Measurements from ENCODE around the gene IRF1. TPM values are rescaled to one million over a fixed set of nuclear protein-coding genes. Genes with fewer than 3 reads are reported as not detected.
A peak's percentile ranks its signal among the peaks of the same experiment; 100 is the strongest.

IRF1 gene
- total RNA-seq, 1 donor from 2014 or later: 11.0 TPM

DNA sequence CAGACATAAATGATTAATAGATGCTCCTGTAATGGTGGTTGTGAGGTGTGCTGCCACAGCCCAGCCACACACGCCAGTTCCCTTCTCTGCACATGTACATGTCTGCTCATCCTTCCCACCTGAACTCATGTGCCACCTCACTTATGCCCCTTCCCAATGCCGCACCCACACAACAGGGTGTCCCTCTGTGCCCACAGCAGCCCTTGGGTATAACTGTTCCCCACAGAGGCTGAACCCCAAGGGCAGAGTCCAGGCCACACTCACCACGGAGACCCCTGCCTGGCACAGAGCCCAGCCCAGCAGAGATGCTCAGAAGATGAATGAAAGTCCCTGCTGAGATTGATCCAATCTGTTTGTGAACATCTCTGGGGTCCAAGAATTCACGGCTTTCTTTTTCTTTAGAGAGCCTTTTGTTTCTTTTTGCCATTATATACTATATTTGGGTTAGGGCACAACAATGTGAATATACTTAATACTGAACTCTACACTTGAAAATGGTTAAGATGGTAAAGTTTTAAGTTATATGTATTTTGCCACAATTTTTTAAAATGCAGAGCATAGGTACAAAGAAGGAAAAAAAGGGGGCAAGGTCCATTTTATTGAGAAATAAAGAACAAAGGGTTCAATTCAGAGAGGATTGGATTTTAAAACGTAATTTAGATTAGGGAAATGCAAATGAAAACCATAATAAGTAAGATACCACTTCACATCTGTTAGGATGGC lies 29.6 kb downstream of the IRF1 start:
- no peak for DNase-seq

DNA sequence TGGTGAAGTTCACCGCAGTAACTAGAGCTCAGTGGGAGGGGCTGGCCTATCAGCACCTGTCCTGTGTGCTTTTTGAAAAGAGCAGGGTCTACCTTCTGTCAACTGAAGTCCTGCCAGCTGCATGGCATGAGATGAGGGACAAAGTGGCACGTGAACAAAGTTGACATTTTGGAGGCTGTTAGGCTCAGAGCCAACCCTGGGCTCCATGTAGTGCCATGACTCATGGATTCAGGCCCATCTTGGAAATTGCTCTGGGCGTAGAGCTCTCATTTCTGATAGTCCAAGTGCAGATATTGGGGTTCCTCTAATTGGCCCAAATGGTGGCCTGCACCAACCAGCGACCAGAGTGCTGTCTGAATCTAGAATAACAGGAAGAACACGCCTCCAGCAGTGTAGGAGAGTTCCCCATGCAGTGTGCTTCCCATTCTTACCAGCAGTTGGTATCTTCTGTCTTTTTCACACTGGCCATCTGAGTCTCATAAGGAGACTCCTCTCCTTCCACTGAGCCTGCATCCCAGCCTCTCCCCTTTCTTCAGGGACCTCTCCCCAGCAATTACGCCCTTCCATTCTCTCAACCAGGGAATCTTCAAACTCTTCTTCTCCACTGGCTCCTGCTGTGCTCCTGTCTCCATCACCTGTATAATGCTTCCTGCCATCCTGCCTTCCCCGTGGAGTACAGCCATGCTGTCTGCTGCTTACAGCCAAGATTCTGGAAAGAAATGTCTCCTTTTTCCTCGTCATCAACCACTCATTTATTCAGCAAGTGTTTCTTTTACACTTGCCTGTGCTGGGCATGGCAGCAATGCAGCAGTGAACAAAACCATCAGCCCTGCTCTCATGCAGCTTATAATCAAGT lies 30.4 kb downstream of the IRF1 start:
- DNase-seq: no peak

DNA sequence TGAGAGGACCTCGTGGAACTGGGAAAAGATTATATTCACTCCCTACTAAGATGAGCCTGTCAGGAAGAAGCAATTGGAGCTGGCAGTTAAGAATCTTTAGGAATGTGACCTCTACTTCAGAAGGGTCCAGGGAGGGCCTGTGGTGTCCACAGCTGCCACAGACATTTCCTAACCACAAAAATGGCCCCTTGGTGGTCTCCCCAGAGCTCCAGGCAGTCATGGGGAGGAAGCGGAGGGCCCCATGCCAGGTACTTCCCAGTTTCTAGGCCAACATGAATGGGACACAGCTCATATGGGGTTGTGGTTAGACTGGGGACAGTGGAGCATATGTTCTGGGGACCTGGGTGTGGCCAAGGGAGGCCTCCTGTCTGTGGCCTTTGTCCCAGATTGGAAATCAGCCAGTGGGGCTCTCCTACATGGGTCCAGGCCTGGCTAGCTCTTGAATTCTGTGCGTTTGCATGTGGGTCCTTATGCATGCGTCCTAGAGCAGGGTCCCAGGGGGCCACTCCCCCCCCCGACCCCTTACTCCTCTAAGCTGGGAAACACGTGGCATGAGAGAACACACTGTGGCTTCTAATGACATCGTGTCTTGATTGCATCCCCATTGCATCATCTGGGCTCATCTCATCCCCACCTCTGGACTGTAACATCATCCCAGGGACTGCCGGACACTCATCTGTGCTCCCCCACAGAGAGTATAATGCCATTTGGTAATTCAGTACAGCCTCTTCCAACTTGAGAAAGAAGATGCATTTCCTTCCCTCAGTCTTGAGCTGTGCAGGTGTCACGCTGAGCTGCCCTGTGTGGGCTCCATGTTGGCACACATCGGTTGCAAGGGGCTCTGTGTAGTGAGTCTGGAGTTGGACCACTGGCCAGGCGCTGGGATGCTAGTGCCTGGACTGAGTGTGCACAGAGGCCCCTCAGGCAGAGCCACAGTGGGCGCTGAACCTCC lies 31.3 kb downstream of the IRF1 start:
- no peak for DNase-seq

DNA sequence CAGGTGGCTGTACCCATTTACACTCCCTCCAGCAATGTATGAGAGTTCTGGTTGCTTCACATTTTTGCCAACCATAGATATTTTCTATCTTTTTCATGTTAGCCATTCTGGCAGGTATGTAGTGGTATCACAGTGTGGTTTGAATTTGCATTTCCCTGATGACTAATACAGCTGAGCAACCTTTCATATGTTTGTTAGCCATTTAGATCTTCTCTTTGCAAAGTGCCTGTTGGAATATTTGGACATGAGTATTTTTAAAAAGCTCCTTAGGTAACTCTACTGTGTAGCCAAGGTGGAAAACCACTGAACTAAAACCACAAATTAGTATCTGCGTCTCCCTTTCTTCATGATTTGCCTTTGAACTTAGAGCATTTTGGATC lies 31.9 kb downstream of the IRF1 start:
- no peak for DNase-seq

DNA sequence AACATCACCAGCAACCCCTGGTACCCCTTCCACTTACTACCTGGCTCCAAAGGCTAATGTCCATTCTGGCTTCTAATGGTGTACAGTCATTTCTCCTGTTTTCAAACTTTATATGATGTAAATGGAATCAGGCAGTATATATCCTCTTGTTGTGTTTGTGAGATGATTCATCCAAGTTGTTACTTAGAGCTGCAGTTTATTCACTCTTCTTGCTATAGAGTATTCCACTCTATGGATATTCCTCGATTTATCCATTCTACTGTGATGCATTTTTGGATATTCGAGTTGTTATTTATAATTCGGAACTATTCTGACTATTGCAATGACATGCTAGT lies 32.4 kb downstream of the IRF1 start:
- no peak for DNase-seq

DNA sequence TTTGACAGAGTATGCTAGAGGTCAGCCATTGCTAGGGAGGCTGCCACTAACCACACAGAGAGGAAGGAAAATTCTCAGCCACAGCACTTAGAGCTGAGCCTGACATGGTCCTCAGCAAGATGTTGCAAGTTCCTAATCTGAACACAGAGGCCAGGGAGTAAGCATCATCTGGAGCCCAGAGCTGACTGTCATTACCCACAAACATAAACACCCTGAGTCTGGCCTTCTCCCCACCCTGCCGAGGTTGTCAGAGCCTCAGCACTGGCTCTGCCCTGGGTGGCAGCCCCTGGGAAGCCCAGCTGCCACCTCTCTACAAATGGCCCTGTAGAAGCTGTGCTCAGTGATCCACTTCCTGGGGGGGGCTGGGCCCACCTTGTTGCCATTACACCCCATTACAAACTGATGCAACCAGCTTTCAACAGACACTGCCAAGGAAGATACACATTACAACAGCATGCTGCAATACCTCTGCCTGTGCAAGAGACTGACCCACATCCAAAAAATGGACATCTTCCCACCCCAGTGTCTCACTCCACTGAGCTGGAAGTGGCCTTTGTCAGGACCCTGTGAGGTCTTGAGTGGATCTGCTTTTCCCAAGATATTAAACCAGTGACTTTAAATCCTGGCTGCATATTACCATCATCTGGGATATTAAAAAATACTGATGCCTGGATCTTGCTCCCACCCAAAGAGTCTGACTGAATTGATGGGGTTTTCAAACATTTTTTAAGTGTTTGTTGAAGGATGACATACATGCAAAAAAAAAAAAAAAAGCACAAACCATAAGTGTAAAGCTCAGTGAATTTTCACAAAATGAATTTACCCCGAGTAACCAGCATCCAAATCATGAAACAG lies 33.0 kb downstream of the IRF1 start:
- no peak for DNase-seq

DNA sequence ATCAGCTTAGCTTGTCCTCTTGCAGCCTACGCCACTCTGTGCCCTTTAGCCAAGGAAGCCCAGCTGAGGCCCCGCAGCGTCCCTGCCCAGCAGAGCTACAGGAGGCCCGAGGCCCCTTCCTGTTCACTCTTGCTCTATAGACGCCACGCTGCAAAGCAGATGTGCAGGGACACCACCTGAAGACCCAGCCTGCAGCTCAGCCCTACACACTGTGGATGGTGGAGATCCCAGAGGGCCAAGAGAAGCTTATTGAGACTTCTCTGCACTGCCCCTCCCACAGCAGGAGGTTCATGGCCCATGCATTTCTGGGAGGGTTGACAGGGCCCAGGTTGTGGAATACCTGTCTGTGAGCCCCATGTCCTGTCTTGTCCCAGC lies 33.6 kb downstream of the IRF1 start:
- DNase-seq: no peak

DNA sequence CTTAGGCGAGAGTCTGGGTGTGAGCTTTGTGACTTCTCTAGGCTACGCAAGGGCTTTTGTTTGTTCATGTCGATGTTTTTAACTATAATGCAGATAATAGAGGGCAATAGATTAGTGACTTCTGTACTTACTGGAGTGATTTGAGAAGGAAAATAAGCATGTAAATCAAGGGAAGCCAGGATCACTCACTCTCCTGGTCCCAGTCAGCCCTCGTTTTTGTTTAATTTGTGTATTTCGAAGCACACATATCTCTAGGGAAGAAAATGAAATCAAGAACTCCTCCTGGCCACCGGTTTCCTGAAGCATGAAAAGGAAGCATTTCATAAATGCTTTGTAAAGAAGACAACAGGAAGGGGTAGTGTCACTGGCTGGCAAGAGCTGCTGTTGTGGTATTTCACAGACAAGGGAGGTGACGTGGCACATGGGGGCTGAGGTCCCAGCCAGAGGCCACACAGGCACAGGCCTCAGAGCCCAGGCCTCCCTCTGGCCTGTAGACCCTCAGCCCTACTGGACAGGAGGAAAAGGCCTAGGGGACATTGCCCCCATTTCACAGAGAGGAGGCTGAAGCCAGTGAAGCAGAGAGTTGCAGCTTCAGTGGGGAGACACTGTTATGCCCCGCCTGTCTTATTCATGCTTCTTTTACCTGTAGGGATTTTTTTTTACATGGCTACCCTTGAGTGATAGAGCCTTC lies 34.1 kb downstream of the IRF1 start:
- DNase-seq: no peak

DNA sequence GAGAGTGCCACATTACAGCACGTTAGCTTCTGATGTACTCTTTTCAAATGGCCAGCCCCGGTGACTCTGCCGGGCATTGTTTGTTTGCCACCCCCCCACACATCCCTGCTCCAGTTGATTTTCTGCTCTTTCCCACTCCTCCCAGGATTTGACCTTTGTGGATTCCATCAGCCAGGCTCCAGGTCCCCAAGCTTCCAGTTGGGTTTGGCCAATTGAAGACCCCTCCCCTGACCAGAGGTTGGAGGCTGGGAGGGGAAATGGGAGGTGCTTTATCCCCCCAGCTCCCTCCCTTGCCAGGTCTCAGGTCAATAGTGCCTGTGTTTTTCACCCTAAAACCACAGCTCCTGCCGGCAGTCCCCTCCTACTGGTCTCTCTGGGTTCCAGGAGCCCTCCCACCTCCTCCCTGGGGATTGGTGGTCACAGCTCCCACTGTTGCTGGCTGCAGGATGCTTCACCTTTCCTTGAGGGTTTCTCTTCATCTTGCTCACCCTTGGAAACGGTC lies 34.9 kb downstream of the IRF1 start:
- no peak for DNase-seq

DNA sequence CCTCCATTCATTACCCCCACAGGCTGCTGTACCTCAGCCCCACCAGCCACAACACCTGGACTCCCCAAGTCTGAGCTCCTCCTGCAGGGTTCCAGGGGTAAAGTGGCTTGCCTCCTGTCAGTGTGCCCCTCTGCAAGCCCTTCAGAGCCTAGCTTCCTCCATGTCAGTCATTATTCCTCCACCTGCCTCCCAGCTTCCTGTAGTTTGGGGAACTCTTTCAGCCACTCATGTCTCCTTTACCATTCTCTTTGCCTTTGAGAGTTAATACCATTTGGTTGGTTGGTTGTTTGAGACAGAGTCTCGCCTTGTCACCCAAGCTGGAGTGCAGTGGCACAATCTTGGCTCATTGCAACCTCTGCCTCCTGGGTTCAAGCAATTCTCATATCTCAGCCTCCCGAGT lies 36.2 kb downstream of the IRF1 start:
- no peak for DNase-seq

DNA sequence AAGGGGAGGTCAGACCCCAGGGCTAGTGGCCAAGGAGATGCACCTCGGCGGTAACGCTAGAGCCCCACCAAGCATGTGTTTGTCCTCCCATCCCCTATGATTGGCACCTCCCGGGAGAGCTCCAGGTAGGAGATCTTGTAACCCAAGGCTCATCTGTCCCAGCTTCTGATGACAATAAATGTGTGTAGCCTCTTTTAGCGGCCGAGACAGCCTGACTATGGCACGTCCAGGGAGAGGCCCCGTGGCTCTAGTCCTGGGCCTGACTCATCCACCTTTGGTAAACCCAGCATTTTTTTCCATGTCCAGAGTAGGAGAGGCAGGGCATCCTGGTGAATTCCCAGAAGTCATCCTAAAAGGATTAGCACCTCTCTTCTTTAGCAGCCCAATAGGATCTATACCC lies 39.2 kb downstream of the IRF1 start:
- DNase-seq: no peak

DNA sequence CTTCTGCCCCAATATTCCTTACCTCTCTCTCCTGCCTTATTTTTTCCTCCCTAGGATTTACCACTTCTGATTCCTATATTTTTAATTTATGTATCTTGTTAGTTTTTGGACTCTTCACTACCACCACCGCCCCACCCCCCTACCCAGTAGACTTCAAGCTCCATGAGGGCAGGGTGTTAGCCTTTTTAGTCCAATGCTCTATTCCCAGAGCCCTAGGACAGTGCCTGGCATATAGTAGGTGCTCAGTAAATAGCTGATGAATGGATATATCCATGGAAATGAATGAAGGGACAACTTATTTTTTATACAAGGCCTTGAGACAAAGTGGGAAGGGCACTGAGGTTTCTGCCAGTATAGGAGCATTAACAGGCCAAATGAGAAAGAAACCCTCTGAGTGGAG lies 41.5 kb downstream of the IRF1 start:
- no peak for DNase-seq

DNA sequence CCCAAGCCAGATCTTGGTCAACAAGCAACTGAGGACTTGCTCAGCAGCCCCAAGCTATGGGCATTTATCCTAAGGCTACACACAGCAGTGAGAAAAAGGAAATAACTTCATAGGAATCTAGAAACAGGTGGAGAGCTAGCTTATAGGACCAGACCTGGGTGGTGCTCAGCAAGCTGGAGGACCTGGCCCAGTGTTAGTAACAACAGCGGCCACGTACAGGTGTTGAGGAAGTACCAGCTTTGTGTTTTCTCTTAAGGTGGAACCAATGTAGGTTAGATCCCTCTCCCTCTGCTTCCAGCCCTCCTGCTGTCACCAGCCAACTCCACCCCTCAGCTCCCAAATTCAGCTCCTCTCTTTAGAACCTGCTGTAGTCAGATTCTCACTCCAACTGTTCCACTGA lies 43.4 kb downstream of the IRF1 start:
- DNase-seq: no peak

DNA sequence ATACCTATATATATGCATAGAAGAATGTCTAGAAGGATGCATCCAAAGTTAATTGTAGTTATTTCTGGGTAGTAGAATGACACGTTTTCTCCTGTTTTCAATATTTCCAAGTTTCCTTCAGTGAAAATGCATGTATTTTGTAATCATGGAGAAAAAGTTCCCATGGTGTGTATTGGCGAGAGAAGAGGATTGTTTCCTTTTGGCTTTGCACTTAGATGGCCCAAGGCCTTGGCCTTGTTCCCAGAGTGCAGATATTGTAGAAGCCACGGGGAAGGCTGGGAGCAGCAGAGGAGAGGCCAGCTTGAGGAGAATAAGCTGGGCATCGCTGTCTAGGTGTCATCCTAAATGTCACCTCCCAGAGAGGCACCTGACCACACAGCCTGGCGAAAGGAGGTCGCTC lies 44.0 kb downstream of the IRF1 start:
- DNase-seq: peak; percentile 71

DNA sequence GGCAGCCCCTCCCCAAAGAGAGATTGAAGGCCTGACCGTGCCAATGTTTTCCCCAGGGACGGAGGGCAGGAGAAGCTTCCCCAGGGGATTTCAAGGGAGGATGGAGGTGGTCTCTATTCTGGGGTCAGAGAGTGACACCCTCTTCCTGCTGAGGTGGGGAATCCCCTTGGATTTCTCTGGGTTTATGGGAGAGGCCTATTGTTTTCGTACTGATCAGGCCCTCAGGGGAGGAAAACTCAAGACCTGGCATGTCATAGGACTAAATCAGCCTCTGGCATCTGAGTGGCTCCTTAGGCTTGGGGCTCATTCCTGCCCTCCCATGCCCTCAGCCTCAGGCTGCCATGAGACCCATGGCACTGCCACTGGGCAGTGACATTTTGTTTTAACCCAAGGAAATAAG lies 44.6 kb downstream of the IRF1 start:
- DNase-seq: no peak

DNA sequence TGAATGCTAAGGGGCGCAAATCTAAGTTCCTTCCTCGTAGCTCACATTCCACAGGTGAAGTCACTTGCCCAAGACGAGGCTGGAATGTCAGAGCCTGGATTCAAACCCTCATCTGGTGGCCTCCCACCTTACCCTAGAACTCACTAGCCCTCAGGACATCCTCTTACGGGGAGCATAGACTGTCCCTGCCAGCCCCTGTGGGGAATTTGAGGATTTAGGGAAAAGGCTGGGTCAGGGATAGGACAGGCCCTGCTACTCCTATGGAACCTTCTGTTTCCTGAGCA lies 45.0 kb downstream of the IRF1 start:
- no peak for DNase-seq

DNA sequence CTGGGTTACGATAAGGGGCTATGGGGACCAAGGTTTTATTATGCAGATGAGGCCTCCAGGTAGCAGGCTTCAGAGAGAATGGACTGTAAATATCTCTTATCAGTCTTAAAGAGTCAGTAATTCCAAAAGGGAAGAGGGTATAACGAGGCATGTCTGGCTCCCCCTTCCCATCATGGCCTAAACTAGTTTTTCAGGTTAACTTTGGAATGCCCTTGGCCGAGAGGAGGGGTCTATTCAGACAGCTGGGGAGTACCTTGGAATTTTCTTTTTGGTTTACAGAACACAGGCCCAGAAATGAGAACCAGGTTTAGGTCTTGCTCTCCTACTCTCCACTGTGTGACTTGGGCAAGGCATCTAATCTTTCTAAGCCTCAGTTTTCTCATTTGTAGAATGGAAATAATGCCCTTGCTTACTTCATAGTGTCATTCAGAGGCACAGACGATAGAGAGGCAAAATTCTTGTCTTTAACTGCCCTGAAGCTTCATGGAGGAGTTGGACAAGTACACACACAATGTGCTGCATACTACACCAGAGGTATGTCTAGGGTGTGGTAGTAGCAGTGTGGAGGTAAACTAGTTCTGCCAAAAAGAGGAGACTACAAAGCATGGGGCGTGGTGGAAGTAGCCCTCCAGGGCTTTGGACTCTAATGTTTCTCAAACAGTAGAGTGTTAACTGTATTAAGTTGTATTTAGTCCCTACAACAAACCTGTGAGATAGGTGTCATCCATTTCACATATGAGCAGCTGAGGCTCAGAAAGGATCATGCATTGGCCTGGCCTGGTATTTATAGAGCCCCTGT lies 45.5 kb downstream of the IRF1 start:
- DNase-seq: no peak

DNA sequence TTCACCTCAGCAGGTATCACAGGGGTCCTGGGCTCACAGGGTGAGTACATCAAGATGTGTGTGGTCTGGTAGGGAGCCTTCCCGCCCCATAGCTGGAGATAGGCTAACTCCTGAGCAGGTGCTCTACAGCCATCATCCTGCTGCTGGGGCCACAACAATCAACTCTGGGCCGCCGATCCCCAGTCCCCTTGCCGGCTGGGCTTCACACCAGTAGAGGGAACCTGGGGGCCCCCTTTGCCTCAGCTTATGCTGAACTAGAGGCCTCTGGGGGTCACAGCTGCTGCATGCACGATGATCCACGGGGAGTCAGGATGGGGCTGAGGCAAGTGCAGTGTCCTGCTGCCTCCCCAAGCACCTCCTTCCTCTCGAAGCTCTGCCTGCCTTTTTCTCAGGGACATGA lies 46.5 kb downstream of the IRF1 start:
- DNase-seq: no peak

DNA sequence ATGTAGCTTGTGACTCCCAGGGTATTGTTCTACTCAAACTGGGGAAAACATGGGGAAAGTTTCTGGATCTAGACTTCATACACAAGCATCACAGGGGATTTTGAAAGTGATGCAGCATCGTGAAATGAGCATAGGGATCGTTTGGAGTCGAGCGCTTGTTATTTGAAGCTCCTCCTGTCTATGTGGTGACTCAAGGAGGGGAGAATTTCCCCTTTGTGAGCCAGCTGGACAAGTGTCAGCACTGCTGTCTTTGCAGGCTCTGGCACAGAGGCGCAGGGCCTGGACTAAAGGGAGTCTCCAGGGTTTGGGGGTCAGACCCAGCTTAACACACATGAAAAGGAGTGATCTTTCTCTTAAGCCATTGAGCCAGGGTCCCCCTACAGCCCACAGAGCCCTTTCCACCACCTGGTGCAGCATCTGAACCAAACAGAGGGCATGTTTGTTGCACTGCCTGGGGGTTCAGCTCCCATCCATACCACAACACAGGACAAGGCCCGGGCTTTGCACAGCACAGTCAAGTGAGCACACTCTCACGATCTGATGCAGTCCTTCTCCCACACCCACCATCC lies 51.0 kb downstream of the IRF1 start:
- peak; percentile 83 for DNase-seq

DNA sequence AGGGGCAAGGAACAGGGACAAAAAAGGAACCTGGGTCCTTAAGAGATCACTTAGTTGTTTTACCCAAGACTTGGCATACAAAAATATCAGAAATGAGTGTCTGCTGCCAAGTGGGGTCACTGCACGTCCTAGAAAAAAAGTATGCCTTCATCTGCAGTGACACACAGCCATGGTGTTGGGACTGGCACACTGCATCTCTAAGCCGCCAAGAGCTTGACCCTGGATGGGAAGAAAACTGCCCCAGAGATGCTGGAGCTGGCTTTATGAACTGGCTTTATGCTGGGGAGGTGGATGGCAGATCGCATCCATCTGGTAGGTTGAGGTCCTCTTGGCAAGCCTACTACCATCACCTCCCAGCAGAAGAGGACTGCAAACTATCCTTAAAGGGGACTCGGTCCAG lies 51.7 kb downstream of the IRF1 start:
- no peak for DNase-seq
